GM12891 (cell line): ENCODE results near the gene KIF26A.

Experiments used
- POLR2A ChIP-seq: IDR thresholded peaks from 2 replicates; pipeline ENCODE4 v1.6.1; 2011; ENCODE audit warnings: low read depth, low read length, control low read depth
- POLR2AphosphoS5 ChIP-seq: IDR thresholded peaks from 2 replicates; pipeline ENCODE4 v1.6.1; 2011; ENCODE audit warnings: low read depth, low read length, control low read depth
- SPI1 ChIP-seq: IDR thresholded peaks from 2 replicates; pipeline ENCODE4 v1.6.1; 2011; ENCODE audit warnings: low read depth, low read length, control low read depth
- TAF1 ChIP-seq: IDR thresholded peaks from 2 replicates; pipeline ENCODE4 v1.6.1; 2011; ENCODE audit warnings: low read depth, low read length, control low read depth

GRCh38 chr14:104149617-104150135 lies 11.3 kb downstream of the KIF26A start:
- TF ChIP-seq POLR2A (no peak), TAF1 (no peak), POLR2AphosphoS5 (no peak), SPI1 (no peak)
